22Rv1 (cell line): Measurements from ENCODE around the gene AGXT.

Source experiments
- CTCF ChIP-seq: fragments of 450-650 bp; IDR thresholded peaks from 2 replicates; pipeline ENCODE4 v1.5.1; 2017; ENCODE audit warnings: mild to moderate bottlenecking
- ZFX ChIP-seq: fragments of 450-650 bp; IDR thresholded peaks from 2 replicates; pipeline ENCODE4 v1.6.1; 2017; ENCODE audit warnings: antibody characterized with exemption, borderline replicate concordance

GRCh38 chr2:240878341-240878936, 9.8 kb downstream of the AGXT start:
- TF ChIP-seq CTCF (no peak), ZFX (no peak)
